Smooth muscle cell (in vitro differentiated cells): ENCODE results near the gene WDR64. TPM values are rescaled to one million over a fixed set of nuclear protein-coding genes. Genes with fewer than 3 reads are reported as not detected.

Source experiments
- DNase-seq: peaks from one replicate; lab custom pipeline; 2025; ENCODE audit not compliant: unreplicated experiment; lab: John Stamatoyannopoulos, UW
- H2AFZ ChIP-seq: fragments of 200-600 bp; sonication (generic); 2 replicates; pipeline ENCODE4 v1.6.0; 2016; ENCODE audit warnings: antibody characterized with exemption, low read depth, mild to moderate bottlenecking
- H3F3A ChIP-seq: fragments of 200-600 bp; sonication (generic); 2 replicates; pipeline ENCODE4 v1.6.0; 2017; ENCODE audit warnings: antibody characterized with exemption, low read depth
- H3K27ac ChIP-seq: fragments of 200-600 bp; sonication (generic); 2 replicates; pipeline ENCODE4 v1.5.1; 2016; ENCODE audit warnings: low read depth, mild to moderate bottlenecking
- H3K27me3 ChIP-seq: fragments of 200-600 bp; sonication (generic); 2 replicates; pipeline ENCODE4 v1.6.1; 2016; ENCODE audit warnings: low read depth, mild to moderate bottlenecking
- H3K36me3 ChIP-seq: fragments of 200-600 bp; sonication (generic); 2 replicates; pipeline ENCODE4 v1.5.1; 2016; ENCODE audit warnings: low read depth
- H3K4me1 ChIP-seq: fragments of 200-600 bp; sonication (generic); 2 replicates; pipeline ENCODE4 v1.5.1; 2016; ENCODE audit warnings: low read depth
- H3K4me2 ChIP-seq: fragments of 200-600 bp; sonication (generic); 2 replicates; pipeline ENCODE4 v1.6.0; 2016; ENCODE audit warnings: mild to moderate bottlenecking
- H3K4me3 ChIP-seq: fragments of 200-600 bp; sonication (generic); 2 replicates; pipeline ENCODE4 v1.5.1; 2016; ENCODE audit warnings: mild to moderate bottlenecking
- H3K79me2 ChIP-seq: fragments of 200-600 bp; sonication (generic); 2 replicates; pipeline ENCODE4 v1.6.0; 2016; ENCODE audit warnings: low read depth, mild to moderate bottlenecking
- H3K9ac ChIP-seq: fragments of 200-600 bp; sonication (generic); 2 replicates; pipeline ENCODE4 v1.6.0; 2016; ENCODE audit warnings: low read depth
- H3K9me3 ChIP-seq: fragments of 200-600 bp; sonication (generic); replicated peaks from 2 replicates; pipeline ENCODE4 v1.5.1; 2016; ENCODE audit warnings: low read depth
- H4K20me1 ChIP-seq: fragments of 200-600 bp; sonication (generic); 2 replicates; pipeline ENCODE4 v1.6.0; 2016; ENCODE audit warnings: low read depth
- WGBS: methylation state at CpG from one replicate; pipeline ENCODE4 v1.1.7; 2016; ENCODE audit warnings: low lambda C conversion rate; 5-methylcytosine and 5-hydroxymethylcytosine counted together
- polyA plus RNA-seq: library from polyadenylated mRNA; unstranded; fragments of >200 nt; fragmentation: Nextera tagmentation; extraction: Ambion mirVana; gene quantifications from 2 replicates; pipeline ENCODE4 v1.2.1, GENCODE V29; 2016
- total RNA-seq: library from RNA; depleted of rRNA; stranded (reverse); fragments of >200 nt; gene quantifications from 2 replicates; pipeline ENCODE4 v1.2.3, GENCODE V29; 2014
- TF ChIP-seq, protein P1 (sequence below): fragments of 200-600 bp; sonication (generic); IDR thresholded peaks from 2 replicates; pipeline ENCODE4 v1.5.1; 2017; ENCODE audit warnings: borderline replicate concordance, mild to moderate bottlenecking, antibody characterized with exemption; ENCODE audit not compliant: insufficient read depth, poor library complexity, severe bottlenecking

WDR64 gene
- total and polyA plus RNA-seq, 2 experiments from 2014 or later, result not detected

DNA sequence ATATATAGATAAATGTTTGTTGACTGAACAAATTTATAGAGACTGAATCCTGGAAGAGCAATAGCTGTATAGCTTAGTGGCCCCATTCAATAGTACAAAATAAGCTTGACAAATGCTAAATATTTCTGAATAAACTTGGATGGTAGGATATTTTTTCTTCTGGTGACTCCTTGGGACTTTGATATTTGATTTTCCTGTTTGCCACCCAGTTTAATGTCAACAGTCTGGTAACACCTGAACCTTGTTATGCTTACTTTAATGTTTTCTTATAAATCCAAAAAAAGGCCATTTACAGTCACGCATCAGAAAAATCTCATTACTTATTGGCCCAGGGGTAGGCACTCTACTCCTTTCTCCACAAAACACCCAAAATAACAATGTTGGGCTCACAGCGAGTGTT, 30.8 kb downstream of the WDR64 start:
- no peak overlapping the region for H3K9ac ChIP-seq
- no peaks in the 10 kb centered on the region for H3K4me1 ChIP-seq
- no peak for DNase-seq
- H3K27ac ChIP-seq, result no peak overlapping the region
- 91% methylated on average over 2 of the region's 2 CpGs for WGBS
- H3K79me2 ChIP-seq, result no peaks in the 10 kb centered on the region
- no peak overlapping the region for H2AFZ ChIP-seq
- H3K4me3 ChIP-seq, result no peak overlapping the region
- no peaks in the 10 kb centered on the region for H3F3A ChIP-seq
- H3K36me3 ChIP-seq, result no peaks in the 10 kb centered on the region
- no peaks in the 10 kb centered on the region for H3K9me3 ChIP-seq
- H3K27me3 ChIP-seq, result no peaks in the 10 kb centered on the region
- H4K20me1 ChIP-seq, result no peaks in the 10 kb centered on the region
- no peak overlapping the region for H3K4me2 ChIP-seq
- TF ChIP-seq, protein P1, sequence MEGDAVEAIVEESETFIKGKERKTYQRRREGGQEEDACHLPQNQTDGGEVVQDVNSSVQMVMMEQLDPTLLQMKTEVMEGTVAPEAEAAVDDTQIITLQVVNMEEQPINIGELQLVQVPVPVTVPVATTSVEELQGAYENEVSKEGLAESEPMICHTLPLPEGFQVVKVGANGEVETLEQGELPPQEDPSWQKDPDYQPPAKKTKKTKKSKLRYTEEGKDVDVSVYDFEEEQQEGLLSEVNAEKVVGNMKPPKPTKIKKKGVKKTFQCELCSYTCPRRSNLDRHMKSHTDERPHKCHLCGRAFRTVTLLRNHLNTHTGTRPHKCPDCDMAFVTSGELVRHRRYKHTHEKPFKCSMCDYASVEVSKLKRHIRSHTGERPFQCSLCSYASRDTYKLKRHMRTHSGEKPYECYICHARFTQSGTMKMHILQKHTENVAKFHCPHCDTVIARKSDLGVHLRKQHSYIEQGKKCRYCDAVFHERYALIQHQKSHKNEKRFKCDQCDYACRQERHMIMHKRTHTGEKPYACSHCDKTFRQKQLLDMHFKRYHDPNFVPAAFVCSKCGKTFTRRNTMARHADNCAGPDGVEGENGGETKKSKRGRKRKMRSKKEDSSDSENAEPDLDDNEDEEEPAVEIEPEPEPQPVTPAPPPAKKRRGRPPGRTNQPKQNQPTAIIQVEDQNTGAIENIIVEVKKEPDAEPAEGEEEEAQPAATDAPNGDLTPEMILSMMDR, result no peak

DNA sequence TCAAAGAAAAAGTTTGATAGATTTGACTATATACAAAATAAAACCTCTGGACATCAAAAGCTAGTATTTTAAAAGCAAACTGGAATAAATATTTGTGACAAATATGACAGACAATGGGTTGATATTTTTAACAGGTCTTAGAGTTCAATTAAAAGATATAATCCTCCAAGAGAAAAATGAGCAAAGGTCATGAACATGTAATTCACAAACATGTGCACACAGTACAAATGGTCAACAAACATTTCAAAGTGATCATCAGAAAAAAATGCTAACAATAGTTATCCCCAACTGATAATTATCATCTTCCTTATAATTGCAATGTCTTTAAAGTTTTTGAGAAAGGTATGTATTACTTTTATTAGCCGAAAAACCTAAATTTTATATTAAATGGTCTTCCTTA, 32.0 kb downstream of the WDR64 start:
- H3K4me2 ChIP-seq, result no peak overlapping the region
- H3K9me3 ChIP-seq, result no peaks in the 10 kb centered on the region
- no peaks in the 10 kb centered on the region for H3K79me2 ChIP-seq
- H3F3A ChIP-seq, result no peaks in the 10 kb centered on the region
- H3K9ac ChIP-seq, result no peak overlapping the region
- no peak overlapping the region for H2AFZ ChIP-seq
- H3K4me1 ChIP-seq, result no peaks in the 10 kb centered on the region
- 93% methylated on average over 1 of the region's 1 CpG for WGBS
- no peaks in the 10 kb centered on the region for H3K36me3 ChIP-seq
- H3K4me3 ChIP-seq, result no peak overlapping the region
- TF ChIP-seq, protein P1, result no peak
- H4K20me1 ChIP-seq, result no peaks in the 10 kb centered on the region
- no peak for DNase-seq
- no peak overlapping the region for H3K27ac ChIP-seq
- H3K27me3 ChIP-seq, result no peaks in the 10 kb centered on the region

DNA sequence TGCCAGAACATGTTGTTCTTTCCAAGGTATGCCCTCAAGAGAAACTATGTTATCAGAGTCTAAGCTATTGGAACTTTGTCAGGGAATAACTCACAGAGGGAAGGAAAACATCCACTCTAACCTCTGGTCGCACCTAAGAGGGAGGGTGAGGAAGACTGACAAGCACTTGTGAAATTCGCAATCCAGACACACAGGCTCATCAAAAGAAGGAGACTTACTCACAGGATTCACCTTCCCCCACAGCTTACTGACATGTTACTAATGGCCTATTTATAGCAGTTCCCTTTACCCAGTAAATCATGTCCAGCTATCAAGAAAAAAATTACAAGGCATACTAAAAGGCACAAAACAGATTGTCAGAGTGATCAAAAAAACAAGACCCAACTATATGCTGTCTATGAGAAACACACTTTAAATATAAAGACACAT, 36.9 kb downstream of the WDR64 start:
- Histone ChIP-seq H3K27me3 (no peaks in the 10 kb centered on the region), H4K20me1 (no peaks in the 10 kb centered on the region), H3K27ac (peak overlapping the region; percentile 91), H3K4me1 (no peaks in the 10 kb centered on the region), H3K9me3 (no peaks in the 10 kb centered on the region), H3K79me2 (no peaks in the 10 kb centered on the region), H3K4me2 (peak overlapping the region; percentile 37), H3K4me3 (no peak overlapping the region), H3K36me3 (no peaks in the 10 kb centered on the region), H3F3A (no peaks in the 10 kb centered on the region), H3K9ac (peak overlapping the region; percentile 69), H2AFZ (peak overlapping the region; percentile 21)
- TF ChIP-seq, protein P1, result no peak
- 39% methylated on average over 2 of the region's 2 CpGs for WGBS
- no peak for DNase-seq
